ENCODE results near the gene DDAH1.

DDAH1 gene

DNA sequence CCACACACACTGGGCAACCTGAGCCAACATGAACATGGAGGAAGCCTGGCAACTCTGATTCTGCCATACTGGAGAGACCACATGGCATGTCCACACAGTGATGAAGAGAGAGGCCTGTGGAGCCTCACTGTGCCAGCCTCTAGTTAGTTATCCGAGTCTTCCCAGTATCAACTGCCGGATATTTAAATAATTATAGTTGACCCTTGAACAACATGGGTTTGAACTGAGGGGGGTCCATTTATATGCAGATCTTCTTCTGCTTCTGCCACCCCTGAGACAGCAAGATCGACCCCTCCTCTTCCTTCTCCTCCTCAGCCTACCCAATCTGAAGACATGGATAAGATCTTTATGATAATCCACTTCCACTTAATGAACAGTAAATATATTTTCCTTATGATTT lies 27.8 kb downstream of the DDAH1 start:
- no peak for DNase-seq

DNA sequence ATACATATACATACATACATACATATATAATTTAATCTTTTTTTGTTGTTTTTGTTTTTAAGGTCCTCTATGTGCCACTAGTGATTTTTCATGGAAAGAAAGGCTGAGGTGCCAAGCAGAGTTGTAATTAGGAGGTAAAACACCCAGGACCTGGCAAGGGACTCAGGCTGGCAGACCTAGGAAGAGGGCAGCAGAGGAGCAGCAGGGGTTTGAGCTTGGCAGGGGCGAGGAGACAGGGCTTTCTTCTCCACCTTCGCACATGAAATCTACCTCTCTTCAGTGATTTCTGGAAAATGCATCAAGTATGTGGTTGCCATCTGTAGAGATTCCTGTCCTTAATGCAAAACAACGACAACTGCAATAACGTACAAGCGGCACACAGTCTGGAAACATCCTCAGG lies 31.9 kb downstream of the DDAH1 start:
- no peak for DNase-seq

- no peak for DNase-seq
These were observed 36.4 kb downstream of the DDAH1 start for GRCh38 chr1:85428471-85429089.

DNA sequence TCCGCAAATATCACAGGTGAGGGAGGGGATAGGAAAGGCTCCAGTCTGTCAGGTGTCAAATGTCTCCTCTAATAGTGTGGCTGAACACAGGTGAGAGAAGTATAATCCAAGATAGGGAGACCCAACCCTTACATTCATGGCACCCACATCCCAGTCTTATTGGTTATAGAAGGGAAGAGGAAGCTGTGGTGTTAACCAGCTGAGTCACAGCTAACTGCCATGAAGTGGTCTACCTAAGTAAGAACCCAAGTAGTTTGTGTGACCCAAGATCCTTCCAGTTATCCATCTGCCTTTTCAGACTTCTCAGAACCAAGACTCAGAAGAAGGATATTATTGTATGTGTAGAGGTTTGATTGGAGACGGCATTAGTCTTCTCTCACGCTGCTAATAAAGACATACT lies 37.1 kb downstream of the DDAH1 start:
- no peak for DNase-seq

DNA sequence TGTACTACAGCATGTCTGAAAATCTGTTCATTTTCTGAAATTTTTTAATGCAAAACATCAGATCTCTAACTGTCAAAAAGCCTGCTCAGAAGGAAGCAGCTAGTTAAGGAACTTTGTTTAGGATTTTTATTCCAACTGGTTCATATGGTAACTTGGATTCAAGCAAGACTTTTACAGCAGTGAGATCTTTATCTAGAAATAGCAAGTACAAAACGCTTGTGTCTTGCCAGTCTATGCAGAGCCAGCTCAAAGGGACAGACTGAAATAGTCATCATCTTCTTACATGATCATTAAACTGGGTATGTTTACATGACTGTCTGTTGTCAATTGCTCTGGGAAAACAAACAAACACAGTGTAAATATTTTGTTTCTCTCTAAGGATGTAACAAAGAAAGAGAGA lies 37.6 kb downstream of the DDAH1 start:
- no peak for DNase-seq

DNA sequence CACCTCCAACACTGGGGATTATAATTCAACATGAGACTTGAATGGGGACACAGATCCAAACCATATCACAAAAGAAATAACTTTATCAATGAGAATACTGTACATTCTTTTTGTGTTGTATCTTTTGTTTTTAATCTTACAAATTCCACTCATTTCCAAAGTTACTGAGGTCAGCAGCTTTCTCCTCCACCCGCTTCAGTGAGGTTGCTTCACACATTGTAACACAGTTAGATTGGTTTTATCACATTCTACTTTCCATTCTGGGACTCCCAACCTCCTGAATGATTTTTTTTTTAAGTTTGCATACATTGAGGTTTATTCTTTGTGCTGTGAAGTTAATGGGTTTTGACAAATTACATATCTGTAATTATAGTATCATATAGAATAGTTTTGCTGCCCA lies 43.8 kb downstream of the DDAH1 start:
- DNase-seq: no peak

DNA sequence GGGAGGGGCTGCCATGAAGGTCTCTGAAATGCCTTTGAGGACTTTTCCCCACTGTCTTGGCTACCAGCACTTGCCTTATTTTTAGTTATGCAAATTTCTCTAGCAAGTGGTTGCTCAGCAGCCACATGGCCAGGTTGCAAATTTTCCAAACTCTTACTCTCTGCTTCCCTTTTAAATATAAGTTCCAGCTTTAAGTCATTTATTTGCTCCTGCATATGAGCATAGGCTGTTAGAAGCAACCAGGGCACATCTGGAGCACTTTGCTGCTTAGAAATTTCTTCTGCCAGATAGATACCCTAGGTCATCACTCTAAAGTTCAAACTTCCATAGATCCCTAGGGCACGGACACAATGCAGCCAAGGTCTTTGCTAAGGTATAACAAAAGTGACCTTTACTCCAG lies 44.8 kb downstream of the DDAH1 start:
- DNase-seq: no peak

DNA sequence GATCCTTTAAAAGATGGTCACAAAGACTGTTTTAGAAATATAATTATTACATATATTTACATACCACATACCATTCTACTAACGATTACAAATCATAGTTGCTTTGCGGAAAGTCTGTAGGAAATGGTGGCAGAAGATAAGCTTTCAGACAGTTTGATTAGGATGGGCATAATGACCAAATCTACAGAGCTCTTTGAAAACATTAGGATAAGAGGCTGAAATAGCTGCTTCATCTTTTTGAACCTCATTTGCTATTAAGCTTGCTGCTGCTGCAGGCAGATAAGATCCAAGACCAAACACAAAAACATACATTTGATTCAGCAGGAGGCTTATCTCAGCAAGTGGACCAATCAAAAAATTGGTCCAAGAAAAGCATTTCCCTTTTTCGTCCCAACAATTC lies 47.1 kb downstream of the DDAH1 start:
- DNase-seq: no peak

DNA sequence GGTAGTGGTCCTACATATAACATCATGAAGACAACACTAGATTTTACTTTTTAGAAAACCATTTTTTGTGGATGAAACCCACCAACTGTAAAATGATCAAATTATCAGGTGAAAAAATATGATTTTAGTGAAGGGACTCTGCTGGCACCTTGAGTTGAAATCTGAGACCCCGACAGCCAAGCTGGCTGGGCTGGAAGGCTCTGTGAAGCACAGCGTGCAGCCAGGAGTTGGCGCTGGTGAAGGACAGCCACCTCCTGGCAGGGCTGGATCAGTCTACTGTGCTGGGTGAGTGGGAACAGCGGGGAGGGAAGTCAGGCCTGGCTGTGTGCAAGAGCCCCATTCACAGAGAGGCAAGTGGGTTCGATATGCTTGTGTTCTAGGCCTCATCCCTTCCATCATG lies 47.9 kb downstream of the DDAH1 start:
- no peak for DNase-seq

GRCh38 chr1:85413169-85413568 lies 51.8 kb downstream of the DDAH1 start:
- DNase-seq: no peak

GRCh38 chr1:85411567-85412305 lies 53.2 kb downstream of the DDAH1 start:
- no peak for DNase-seq

GRCh38 chr1:85409516-85409915 lies 55.4 kb downstream of the DDAH1 start:
- no peak for DNase-seq

DNA sequence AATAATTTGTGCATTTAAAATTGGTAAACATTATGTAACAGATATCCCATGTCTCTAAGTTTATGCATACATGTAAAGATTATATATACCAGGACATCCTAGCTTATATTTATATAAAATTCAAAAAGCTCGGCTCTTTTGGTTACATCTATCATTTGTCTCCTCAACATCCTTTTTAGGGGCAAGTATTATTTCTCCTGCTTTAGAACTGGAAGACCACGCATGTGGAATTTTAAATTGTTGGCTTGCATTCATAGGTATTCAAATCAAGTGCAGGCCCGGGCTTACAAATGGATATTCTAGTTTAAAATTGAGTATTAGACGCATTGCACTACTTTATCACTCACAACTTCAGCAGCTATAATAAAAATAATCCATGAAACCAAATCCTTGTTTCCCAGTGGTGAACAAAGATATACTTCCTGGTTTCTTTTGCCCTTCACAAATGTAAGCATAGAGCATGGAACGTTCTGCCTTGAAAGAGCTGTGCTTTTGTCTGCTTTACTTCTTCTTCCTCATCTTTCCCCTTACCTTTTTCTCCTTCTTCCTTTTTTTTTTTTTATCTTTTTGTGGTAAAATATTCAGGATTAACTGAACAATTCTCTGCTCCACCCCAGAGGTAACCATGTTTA lies 57.1 kb downstream of the DDAH1 start:
- no peak for DNase-seq

DNA sequence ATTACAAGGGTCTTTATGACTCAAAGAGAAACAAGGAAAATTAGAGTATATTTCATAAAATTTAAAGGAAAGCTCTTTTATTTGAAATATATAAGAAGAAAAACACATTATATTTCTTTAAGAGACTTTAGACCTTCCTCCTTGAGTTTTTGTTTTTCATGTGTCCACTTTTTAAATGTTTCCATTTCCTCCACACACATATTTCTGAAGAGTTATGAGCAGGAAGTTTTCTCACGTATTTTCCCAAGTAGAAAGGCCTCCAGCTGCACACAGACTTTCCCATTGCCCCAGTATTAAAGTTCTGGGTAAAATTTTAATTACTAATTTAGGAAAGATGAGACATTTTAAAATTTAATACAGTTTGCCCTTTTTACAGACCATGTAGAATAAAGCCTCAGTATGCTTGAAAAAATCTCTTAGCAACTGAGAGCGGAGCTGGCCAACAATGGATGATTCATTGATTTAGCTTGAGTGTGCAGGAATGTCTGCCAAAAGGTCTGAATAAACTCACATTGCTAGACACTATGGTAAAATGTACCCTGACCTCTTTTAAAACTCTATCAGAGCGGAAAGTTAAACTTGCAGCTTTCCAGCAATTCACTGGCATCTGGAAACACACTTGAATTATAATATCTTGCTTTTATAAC lies 57.9 kb downstream of the DDAH1 start:
- no peak for DNase-seq

- no peak for DNase-seq
These were observed 58.9 kb downstream of the DDAH1 start for GRCh38 chr1:85406081-85406480.

DNA sequence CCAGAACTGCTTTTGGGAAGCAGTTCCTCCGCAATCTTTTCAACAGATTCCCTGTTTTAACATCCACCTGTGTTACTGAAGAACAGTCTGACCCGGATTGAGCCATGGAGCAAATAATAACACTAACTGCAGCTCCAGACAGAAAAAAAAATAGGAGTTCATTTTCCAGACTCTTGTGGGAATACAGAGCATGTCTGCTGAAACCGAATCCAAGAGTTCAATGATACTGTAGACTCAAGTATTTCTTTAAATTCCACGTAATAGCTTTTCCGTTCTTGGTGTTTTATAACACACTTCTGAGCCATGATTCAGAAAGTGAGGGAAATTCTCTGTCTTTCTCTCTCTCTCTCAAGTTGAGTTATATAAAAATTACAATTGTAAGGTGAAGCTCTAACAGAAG lies 60.6 kb downstream of the DDAH1 start:
- no peak for DNase-seq

DNA sequence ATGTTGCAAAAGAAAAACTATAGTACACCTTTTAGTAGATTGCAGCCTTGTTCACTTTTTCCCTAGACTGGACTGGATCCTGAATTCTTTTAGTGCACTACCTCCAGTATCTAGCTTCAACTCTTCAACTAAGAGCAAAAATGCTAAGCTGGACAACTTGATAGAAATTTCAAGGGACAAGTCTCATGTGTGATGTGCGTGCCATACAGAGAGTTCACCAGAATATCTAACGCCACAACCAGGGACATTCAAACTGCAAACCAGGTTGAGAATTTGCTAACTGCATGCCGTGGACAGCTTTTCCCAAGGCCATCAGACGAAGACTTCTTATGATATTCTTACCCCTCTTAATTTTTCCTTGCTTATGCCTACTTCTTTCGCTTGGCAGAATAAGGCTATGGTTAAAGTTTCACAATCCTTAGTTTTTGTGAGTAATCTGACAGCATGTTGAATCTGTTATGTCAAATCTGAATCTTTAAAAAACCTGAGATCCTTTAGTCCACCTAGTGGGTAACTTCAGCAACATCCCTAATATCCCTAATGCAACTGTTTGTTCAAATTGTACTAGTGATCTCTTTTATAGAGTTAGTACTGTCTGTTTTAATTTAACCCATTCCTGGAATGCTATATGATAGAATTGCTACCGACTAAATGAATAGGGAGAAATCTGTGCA lies 66.4 kb downstream of the DDAH1 start:
- DNase-seq: no peak

DNA sequence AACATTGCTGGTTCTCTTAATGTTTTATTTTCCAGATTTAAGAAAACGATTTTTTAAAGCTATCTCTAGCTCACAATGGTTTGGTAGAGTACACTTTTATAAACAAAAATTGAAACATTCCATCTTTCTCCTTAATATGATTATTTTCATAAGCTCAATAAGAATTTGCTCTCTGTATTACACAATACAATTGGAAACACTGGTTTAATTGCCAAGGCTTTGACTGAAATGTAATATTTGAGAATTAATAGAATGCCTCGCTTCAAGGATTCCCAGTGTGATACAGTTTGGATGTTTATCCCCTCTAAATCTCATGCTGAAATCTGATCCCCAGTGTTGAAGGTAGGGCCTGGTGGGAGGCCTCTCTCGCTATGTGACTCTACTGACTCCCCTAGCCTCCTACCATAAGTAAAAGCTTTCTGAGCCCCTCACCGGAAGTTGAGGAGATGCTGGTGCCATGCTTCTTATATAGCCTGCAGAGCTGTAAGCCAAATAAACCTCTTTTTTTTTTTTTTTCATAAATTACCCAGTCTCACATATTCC lies 67.4 kb downstream of the DDAH1 start:
- peak; percentile 52 for DNase-seq

GRCh38 chr1:85396194-85396593 lies 68.8 kb downstream of the DDAH1 start:
- DNase-seq: no peak

- peak; percentile 97 for DNase-seq
These were observed 70.8 kb downstream of the DDAH1 start for GRCh38 chr1:85394130-85394529.

DNA sequence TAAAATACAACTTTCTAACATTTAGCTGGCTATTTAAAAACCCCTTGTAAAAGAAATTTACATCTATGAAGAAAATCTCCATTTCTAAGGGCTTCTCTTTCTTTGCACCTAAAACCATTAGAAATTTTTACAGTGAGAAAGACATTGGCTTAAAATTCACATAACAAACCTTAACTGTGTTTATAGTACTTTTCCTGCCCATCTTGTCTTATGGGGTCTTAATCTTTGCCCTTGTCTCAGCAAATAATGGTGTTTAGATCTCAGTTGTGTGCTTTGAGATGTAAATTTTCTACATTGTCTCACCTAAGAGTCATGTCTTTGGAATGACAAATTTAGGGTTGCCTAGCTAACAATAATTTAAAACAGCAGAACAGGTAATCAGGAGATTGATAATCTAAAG lies 71.5 kb downstream of the DDAH1 start:
- DNase-seq: no peak

DNA sequence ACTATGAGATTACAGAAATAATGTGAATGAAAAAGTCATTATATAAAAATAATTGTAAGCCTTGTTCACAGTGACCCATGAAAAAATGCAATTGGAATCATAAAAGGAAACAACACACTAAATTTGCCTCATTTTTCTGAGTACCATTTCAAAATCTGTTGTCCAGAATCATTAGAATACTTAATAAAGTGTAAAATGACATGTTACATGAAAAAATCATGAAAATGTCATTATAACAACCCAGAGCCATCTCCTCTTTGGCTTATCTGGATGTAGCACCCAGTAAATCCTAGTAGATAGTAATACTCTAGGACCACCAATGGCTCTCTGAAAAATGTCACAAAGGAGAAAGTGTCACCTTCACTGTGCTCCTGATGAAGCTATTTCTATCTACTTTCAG lies 76.5 kb downstream of the DDAH1 start:
- DNase-seq: no peak

DNA sequence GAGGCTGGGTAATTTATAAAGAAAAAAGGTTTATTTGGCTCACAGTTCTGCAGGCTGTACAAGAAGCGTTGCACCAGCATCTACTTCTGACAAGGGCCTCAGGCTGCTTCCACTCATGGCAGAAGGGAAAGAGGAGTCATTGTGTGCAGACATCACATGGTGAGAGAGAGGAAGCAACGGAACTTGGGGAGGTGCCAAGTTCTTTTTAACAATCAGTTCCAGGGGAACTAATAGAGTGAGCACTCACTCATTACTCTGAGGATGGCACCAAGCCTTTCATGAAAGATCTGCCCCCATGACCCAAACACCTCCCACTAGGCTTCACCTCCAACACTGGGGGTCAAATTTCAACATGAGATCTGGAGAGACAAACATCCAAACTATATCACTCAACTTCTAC lies 77.2 kb downstream of the DDAH1 start:
- DNase-seq: no peak

Data from NCI-H82 (cell line).